GM21786 (cell line): Measurements from ENCODE around the gene EMC8.
"Not testable (repeated sequence)": the region's sequence is repeated elsewhere in the genome, so short reads cannot be mapped to it uniquely, and the experiment has no call there.

Experiments used
- ATAC-seq: cut with Tn5 transposase; IDR thresholded peaks from one replicate; pipeline ENCODE4 v1.9.1; 2021; ENCODE audit not compliant: unreplicated experiment

EMC8 gene

DNA sequence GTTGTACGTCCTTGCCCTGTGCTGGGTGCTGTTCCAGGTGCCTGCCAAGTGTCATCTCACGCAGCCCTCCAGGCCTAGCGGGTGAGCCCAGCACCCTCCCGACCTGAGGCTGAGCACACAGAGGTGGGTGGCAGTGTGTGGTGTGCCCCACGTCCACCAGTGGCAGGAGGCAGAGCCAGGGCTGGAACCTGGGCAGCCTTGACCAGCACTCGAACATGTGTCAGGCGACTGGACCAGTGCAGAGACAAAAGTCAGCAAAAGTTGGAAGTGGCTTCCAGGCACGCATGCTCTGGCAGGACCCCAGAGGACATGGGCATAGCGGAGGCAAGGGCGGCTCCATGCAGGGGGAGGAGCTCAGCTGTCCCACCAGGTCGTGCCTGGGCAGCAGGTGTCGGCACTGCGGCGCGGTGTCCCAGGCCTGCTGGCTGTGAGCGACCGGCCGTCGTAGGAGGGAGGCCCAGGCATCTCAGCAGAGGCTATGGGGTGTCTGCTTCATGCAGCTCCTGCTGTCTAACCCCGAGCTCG is 35.9 kb upstream of the EMC8 start:
- no peak for ATAC-seq

- no peak for ATAC-seq
Observed at GRCh38 chr16:85834741-85835140, 35.4 kb upstream of the EMC8 start.

DNA sequence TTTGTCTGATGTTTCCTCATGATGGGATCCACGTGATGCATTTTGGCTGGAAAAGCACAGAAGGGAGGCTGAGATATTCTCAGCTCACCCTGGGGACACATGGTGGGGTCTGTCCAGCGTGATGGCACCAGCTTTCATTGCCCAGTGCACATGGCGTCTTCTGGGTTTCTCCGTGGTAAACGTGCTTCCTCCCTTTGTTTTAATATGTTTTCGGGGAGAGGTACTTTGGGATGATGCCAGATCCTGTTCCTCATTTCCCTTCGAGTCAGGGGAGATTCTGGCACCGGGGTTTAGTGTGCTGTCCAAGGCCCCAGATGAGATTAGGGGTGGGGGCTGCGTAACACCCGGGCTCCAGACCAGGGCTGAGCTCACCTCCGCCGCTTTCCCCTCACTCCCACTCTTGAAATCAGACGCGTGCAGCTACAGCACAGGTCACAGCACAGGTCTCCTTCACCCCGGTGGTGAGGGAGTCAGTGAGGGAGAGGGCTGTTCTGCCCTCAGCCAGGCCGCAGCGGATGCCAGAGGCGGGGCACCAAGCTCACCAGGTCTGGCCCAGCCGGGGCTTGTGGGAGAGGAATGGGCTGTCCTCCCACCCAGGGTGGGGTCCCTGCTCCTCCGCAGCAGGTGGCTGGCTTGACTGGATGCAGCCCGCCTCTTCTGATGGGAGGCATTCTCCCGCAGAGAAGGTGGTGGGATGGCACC is 34.0 kb upstream of the EMC8 start:
- no peak for ATAC-seq

GRCh38 chr16:85832570-85833218 is 33.4 kb upstream of the EMC8 start:
- ATAC-seq: no peak

DNA sequence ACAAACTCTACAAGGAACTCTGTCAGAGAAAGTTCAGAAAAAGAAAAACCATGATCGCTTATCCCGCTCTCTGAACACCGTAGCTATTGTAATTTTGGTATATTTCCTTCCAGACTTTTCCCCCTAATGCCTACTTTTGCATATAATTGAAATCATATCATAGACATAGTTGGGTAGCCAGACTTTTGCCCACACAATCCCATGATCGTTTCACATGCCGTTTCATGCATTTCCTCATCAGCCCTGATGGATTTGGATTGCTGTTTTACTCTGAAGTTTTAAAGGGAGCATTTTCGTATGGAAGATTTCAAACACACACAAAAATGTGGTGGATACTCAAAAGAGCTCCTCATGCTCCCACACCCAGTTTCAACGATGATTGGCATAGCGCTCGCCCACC is 31.5 kb upstream of the EMC8 start:
- ATAC-seq: no peak

GRCh38 chr16:85829751-85830445 is 30.6 kb upstream of the EMC8 start:
- ATAC-seq: no peak

DNA sequence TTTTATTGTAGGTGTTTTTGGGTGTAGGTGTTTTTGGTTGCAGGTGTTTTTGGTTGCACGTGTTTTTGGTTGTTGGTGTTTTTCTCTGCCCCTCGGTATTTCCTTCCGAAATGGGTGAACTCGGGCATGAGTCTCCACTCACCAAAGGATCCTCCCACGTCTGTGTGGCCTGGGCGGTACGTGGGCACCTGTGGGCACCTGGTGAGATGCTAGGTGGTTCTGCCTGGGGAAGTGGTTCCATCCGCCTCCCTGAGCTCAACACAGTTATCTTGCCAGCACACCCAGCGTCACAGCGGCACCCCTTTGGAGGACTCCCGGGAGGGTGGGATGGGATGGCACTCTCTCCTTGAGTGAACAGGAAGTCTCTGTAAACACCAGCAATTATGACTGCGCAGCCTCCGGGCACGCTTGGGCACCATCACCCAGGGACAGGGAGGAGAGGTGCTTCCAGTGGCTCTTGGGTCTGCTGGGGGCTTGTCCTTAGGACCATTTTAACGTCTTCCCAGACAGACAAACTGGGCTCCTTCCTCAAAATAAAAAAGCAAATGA is 29.9 kb upstream of the EMC8 start:
- no peak for ATAC-seq

DNA sequence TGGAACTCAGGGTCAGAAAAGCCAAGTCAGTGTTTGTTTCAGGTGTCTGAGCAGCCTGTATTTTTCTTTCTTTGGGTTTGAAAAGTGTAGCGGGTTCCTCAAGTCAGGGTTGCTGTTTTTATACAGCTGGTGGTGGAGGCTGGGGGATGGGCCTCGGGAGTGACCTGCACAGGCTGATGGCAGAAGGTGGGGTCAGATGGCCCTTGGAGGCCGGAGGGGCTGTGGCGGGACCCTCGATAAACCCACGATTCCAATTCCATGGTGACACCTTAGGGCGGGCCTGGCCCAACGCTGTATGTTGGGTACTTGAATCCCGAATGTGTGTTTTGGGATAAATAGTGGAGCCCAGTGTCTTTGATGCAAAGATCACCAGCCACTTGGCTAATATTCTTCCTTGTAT is 28.8 kb upstream of the EMC8 start:
- ATAC-seq: no peak

- no peak for ATAC-seq
Observed at GRCh38 chr16:85826686-85827247, 27.4 kb upstream of the EMC8 start.

DNA sequence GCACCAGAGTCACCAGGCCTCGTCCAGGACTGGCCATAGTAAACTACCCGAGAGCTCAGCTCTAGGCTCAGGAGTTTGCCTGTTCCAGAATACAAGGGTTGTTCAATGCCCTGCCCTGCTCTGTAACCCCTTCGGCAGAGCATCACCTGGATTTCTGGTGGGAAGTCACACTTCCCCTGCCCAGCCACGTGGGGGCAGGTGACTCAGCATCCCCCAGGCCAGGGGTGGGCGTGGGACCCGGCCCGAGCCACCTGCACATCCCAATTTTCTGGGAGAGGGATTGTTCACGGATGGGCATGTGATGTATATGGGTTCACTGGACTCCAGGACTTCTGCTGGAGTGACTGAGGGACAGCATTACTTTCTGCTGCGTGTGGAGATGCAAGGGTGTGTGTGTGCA is 26.0 kb upstream of the EMC8 start:
- no peak for ATAC-seq

GRCh38 chr16:85824161-85825135 is 25.1 kb upstream of the EMC8 start:
- ATAC-seq: no peak

- ATAC-seq: no peak
Observed at GRCh38 chr16:85823328-85823920, 24.1 kb upstream of the EMC8 start.

DNA sequence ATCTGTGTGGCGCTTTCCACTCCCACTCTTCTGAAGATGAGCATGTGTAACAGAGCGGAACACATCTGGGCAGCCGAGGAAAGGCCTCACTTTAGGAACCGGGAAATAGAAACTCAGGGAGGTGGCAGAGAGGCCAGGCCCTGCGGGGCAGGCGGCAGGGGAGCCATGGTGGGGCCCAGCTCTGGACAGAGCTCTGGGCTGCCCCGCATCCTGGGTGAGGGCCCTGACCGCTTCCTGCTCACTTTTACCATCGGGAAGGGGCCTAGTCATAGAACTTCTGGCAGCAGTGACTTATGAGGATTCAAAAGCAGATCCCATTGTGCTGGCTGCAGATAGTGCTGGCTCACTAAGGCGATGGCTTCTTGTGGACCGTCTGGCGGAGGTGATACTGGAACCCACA is 22.8 kb upstream of the EMC8 start:
- no peak for ATAC-seq

GRCh38 chr16:85821390-85822135 is 22.2 kb upstream of the EMC8 start:
- peak; percentile 55 for ATAC-seq

DNA sequence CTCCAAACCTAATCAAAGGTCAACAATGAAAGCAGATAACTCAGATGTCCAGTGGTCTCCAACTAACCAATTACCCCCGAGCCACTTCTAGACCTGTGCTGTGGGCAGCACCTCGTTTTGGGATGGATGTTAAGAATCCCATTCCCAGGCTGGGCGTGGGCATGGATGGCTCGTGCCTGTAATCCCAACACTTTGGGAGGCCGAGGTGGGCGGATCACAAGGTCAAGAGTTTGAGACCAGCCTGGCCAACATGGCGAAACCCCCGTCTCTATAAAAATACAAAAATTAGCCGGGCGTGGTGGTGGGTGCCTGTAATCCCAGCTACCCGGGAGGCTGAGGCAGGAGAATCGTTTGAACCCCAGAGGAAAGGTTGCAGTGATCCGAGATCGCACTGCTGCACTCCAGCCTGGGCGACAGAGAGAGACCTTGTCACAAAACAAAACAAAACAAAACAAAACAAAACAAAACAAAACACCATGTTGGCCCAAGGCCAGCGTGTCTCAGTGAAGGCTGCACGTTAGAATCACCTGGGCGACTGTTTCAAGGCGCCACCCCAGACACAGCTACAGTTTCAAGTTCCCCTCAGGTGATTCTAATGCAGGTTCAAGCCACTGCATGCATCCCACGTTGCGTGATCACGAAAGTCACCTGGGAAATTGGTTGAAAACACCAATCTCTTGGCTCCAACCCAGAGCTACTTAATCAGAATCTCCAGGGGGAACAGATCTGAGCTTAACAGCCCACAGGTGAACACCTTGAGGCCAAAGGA is 21.4 kb upstream of the EMC8 start:
- ATAC-seq: no peak

DNA sequence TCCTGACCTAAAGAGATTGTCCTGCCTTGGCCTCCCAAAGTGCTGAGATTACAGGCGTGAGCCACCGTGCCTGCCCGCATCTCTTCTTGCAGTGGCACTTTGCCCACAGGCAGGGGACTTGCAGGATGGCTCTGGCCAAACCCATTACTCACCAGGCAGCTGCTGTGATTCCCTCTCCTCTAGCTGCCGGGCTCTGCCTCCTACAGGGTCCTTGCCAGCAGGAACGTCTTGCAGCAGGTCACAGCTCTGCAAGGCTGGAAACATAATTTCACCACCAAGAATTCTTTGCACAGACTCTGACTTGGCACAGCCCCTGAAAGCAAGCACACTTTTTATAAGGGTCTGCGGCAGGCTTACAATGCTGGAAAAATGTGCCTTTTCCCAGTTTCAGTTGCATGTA is 20.4 kb upstream of the EMC8 start:
- ATAC-seq: no peak

DNA sequence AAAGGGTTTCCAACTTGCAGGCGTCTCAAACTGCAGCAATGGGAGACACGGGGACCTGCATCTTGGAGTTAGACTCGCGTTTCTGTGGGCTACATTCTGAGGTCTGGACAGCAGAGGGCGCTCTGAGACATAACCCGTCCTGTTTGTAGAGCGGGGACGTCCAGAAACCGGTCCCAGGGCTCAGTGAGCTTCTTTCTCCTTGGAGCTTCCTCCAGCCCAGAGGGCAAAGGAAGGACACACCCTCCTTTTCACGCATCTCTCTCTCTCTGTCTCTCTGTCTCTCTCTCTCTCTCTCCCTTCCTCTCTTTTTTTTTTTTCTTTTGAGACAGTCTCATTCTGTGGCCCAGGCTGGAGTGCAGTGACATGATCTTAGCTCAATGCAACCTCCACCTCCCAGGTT is 19.9 kb upstream of the EMC8 start:
- no peak for ATAC-seq

GRCh38 chr16:85817195-85817594 is 17.9 kb upstream of the EMC8 start:
- not testable (repeated sequence) for ATAC-seq
